Measurements from ENCODE around the gene BOLA2B.

BOLA2B gene

GRCh38 chr16:30187971-30188561, 5.4 kb downstream of the BOLA2B start:
- TF ChIP-seq CTCF (IDR thresholded peaks at IDR 0.05), result no peak
- H3K36me3 ChIP-seq, result peaks cover 41% of the 10 kb centered on the region
- no peaks in the 10 kb centered on the region for H3K27me3 ChIP-seq
- H3K4me1 ChIP-seq (ENCODE audit: control insufficient read depth in 1 of 2, insufficient read depth in 1 of 2, low read depth in 1 of 2, low read length in 1 of 2), result peaks cover 28 to 36% of the 10 kb centered on the region in 2 experiments
- peak overlapping the region; percentile 99 for H3K27ac ChIP-seq
- H3K9me3 ChIP-seq, result no peaks in the 10 kb centered on the region
- peak overlapping the region in 1 of 2 experiments; percentile 96 for H3K4me3 ChIP-seq (ENCODE audit: low read depth in 1 of 2, low read length in 1 of 2)

GRCh38 chr16:30187556-30187865, 6.0 kb downstream of the BOLA2B start:
- no peaks in the 10 kb centered on the region for H3K27me3 ChIP-seq
- no peak for TF ChIP-seq CTCF (IDR thresholded peaks at IDR 0.05)
- peaks cover 41% of the 10 kb centered on the region for H3K36me3 ChIP-seq
- no peaks in the 10 kb centered on the region for H3K9me3 ChIP-seq
- H3K4me1 ChIP-seq (ENCODE audit: control insufficient read depth in 1 of 2, insufficient read depth in 1 of 2, low read depth in 1 of 2, low read length in 1 of 2), result peaks cover 32 to 40% of the 10 kb centered on the region in 2 experiments
- peak overlapping the region; percentile 99 for H3K27ac ChIP-seq
- H3K4me3 ChIP-seq (ENCODE audit: low read depth in 1 of 2, low read length in 1 of 2), result peak overlapping the region; percentile 96 to 100

- Histone ChIP-seq H3K27ac (peak overlapping the region; percentile 99), H3K36me3 (peaks cover 41% of the 10 kb centered on the region), H3K4me3 (ENCODE audit: low read depth in 1 of 2, low read length in 1 of 2) (peak overlapping the region; percentile 96 to 100), H3K4me1 (ENCODE audit: control insufficient read depth in 1 of 2, insufficient read depth in 1 of 2, low read depth in 1 of 2, low read length in 1 of 2) (peaks cover 38 to 46% of the 10 kb centered on the region in 2 experiments), H3K9me3 (no peaks in the 10 kb centered on the region), H3K27me3 (no peaks in the 10 kb centered on the region)
- peak; percentile 82 for TF ChIP-seq CTCF (IDR thresholded peaks at IDR 0.05)
Measured at GRCh38 chr16:30186782-30187555, 6.5 kb downstream of the BOLA2B start.

- no peaks in the 10 kb centered on the region for H3K9me3 ChIP-seq
- no peaks in the 10 kb centered on the region for H3K27me3 ChIP-seq
- H3K36me3 ChIP-seq, result peaks cover 41% of the 10 kb centered on the region
- peak overlapping the region; percentile 96 to 100 for H3K4me3 ChIP-seq (ENCODE audit: low read depth in 1 of 2, low read length in 1 of 2)
- no peak for TF ChIP-seq CTCF (IDR thresholded peaks at IDR 0.05)
- peaks cover 40 to 48% of the 10 kb centered on the region in 2 experiments for H3K4me1 ChIP-seq (ENCODE audit: control insufficient read depth in 1 of 2, insufficient read depth in 1 of 2, low read depth in 1 of 2, low read length in 1 of 2)
- peak overlapping the region; percentile 99 for H3K27ac ChIP-seq
Measured at GRCh38 chr16:30186444-30186781, 7.1 kb downstream of the BOLA2B start.

- TF ChIP-seq CTCF (IDR thresholded peaks at IDR 0.05), result peak; percentile 49
- H3K36me3 ChIP-seq, result peaks cover 41% of the 10 kb centered on the region
- H3K27ac ChIP-seq, result peak overlapping the region; percentile 99
- H3K4me3 ChIP-seq (ENCODE audit: low read depth in 1 of 2, low read length in 1 of 2), result peak overlapping the region; percentile 96 to 100
- no peaks in the 10 kb centered on the region for H3K9me3 ChIP-seq
- H3K4me1 ChIP-seq (ENCODE audit: control insufficient read depth in 1 of 2, insufficient read depth in 1 of 2, low read depth in 1 of 2, low read length in 1 of 2), result peaks cover 40 to 48% of the 10 kb centered on the region in 2 experiments
- H3K27me3 ChIP-seq, result no peaks in the 10 kb centered on the region
Measured at GRCh38 chr16:30185683-30186421, 7.6 kb downstream of the BOLA2B start.

Data from neutrophil (primary cell).